Fibroblast of peridontal ligament (primary cell): ENCODE results near the gene KRTAP12-2.
"Not testable (repeated sequence)": the region's sequence is repeated elsewhere in the genome, so short reads cannot be mapped to it uniquely, and the experiment has no call there.

Experiments used
- DNase-seq: peaks from one replicate; pipeline ENCODE4 v3.0.0-alpha.2; 2010; ENCODE audit errors: extremely low read depth

KRTAP12-2 gene

GRCh38 chr21:44702111-44702972, 35.6 kb upstream of the KRTAP12-2 start:
- no peak for DNase-seq

- DNase-seq, result no peak
Observed at GRCh38 chr21:44701541-44701940, 34.8 kb upstream of the KRTAP12-2 start.

- DNase-seq, result no peak
Observed at GRCh38 chr21:44701023-44701400, 34.3 kb upstream of the KRTAP12-2 start.

- DNase-seq, result no peak
Observed at GRCh38 chr21:44700101-44701022, 33.6 kb upstream of the KRTAP12-2 start.

GRCh38 chr21:44699502-44700001, 32.8 kb upstream of the KRTAP12-2 start:
- no peak for DNase-seq

- no peak for DNase-seq
Observed at GRCh38 chr21:44697811-44698734, 31.3 kb upstream of the KRTAP12-2 start.

- not testable (repeated sequence) for DNase-seq
Observed at GRCh38 chr21:44697172-44697810, 30.6 kb upstream of the KRTAP12-2 start, which contains the start of gene KRTAP10-12. KRTAP10-12 (plus strand) TSS chr21:44697172; CDS start chr21:44697202, 30 bp downstream.

GRCh38 chr21:44696572-44696971, 29.8 kb upstream of the KRTAP12-2 start:
- no peak for DNase-seq

GRCh38 chr21:44695641-44696040, 28.9 kb upstream of the KRTAP12-2 start:
- DNase-seq, result no peak

- no peak for DNase-seq
Observed at GRCh38 chr21:44695184-44695583, 28.5 kb upstream of the KRTAP12-2 start.

GRCh38 chr21:44694776-44695175, 28.0 kb upstream of the KRTAP12-2 start:
- no peak for DNase-seq

- DNase-seq, result no peak
Observed at GRCh38 chr21:44692798-44693512, 26.2 kb upstream of the KRTAP12-2 start.

GRCh38 chr21:44691686-44692085, 25.0 kb upstream of the KRTAP12-2 start:
- no peak for DNase-seq

GRCh38 chr21:44689740-44690139, 23.0 kb upstream of the KRTAP12-2 start:
- DNase-seq, result not testable (repeated sequence)

- DNase-seq, result no peak
Observed at GRCh38 chr21:44687671-44688070, 20.9 kb upstream of the KRTAP12-2 start.

GRCh38 chr21:44686843-44687561, 20.3 kb upstream of the KRTAP12-2 start:
- DNase-seq, result no peak

GRCh38 chr21:44686000-44686781, 19.5 kb upstream of the KRTAP12-2 start:
- no peak for DNase-seq

GRCh38 chr21:44685050-44685449, 18.3 kb upstream of the KRTAP12-2 start:
- not testable (repeated sequence) for DNase-seq

- DNase-seq, result no peak
Observed at GRCh38 chr21:44684483-44684882, 17.8 kb upstream of the KRTAP12-2 start.
